ENCODE results near the gene NEDD8.

GRCh38 chr14:24192933-24193332, 39.2 kb downstream of the NEDD8 start:
- TF ChIP-seq YY1 (IDR thresholded peaks at IDR 0.05; ENCODE audit: insufficient read depth, insufficient read length) (no peak), SUZ12 (IDR thresholded peaks at IDR 0.05; ENCODE audit: extremely low read depth, insufficient read depth, insufficient read length) (no peak), ZNF274 (IDR thresholded peaks at IDR 0.05; ENCODE audit: low read depth, low read length) (no peak)

Measured in NT2/D1 (cell line).